ENCODE measurements around the gene CKAP4. TPM values are rescaled to one million over a fixed set of nuclear protein-coding genes. Genes with fewer than 3 reads are reported as not detected.
A peak's percentile ranks its signal among the peaks of the same experiment; 100 is the strongest.

Gene CKAP4
- total and polyA plus RNA-seq, 2 of the 13 experiments (the other 11 are each of a cell fraction or from before 2014, with no cell fraction given), result 39.2 to 70.2 TPM

DNA sequence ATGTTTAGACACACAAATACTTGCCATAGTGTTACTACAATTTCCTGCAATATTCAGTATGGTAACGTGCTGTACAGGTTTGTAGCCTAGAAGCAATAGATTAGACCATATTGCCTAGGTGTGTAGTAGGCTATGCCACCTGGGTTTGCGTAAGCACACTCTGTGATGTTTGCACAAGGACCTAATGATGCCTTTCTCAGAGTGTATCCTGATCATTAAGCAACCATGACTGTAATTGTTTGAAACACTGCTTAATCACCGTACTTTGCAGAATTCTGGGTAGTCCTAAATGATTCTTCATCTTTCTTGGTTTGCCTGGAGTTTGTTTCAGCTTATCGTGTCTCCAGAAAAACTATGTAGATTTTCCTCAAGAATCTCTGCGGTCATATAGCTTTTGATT, 43.5 kb upstream of the CKAP4 start:
- Histone ChIP-seq H2AFZ (ENCODE audit: low read length) (no peak overlapping the region), H3K36me3 (replicated peaks in 1 of 2; ENCODE audit: control insufficient read depth in 1 of 2, insufficient read depth in 2 of 2, low read length in 2 of 2) (no peaks in the 10 kb centered on the region), H3K27me3 (ENCODE audit: control insufficient read depth in 1 of 2, insufficient read depth in 2 of 2, low read length in 2 of 2) (no peaks in the 10 kb centered on the region), H3K4me3 (replicated peaks in 1 of 3; ENCODE audit: insufficient read depth in 1 of 3, low read depth in 2 of 3, low read length in 3 of 3) (no peak overlapping the region), H3K27ac (ENCODE audit: extremely low read length, insufficient read depth, low read length) (no peak overlapping the region), H4K20me1 (ENCODE audit: insufficient read depth, low read length) (no peaks in the 10 kb centered on the region), H3K4me1 (ENCODE audit: insufficient read depth, low read length) (peaks cover 58% of the 10 kb centered on the region), H3K79me2 (ENCODE audit: insufficient read depth, low read length) (no peaks in the 10 kb centered on the region), H3K9ac (ENCODE audit: insufficient read depth, low read depth, low read length) (no peak overlapping the region), H3K4me2 (ENCODE audit: low read depth, low read length) (no peak overlapping the region), H3K9me3 (ENCODE audit: low read length) (no peaks in the 10 kb centered on the region)
- WGBS (ENCODE audit: low lambda C conversion rate), result 58% methylated on average over 5 of the region's 5 CpGs
- ATAC-seq (no peak), FAIRE-seq (peak; percentile 56), DNase-seq (ENCODE audit: low spot score) (no peak)
- ChIA-PET POLR2A (interaction anchor here (1.3 kb wide), 1 partner anchor 67 kb away, joined by 4 read pairs; the partner anchor contains the start of gene POLR3B), CTCF (ENCODE audit: low intra/inter-chr PET ratio, low total read pairs) (no interaction called here)
- in situ Hi-C loops (cut with HindIII; ENCODE audit: extremely low pct_ligation_motif_present, low pct_unique_long_range_greater_than_20kb), result no loop called here
- no TSS peak for BruUV-seq (replicated peaks)
- intact Hi-C loops (cut with micrococcal nuclease; ENCODE audit: unreplicated experiment), result no loop called here
- TF ChIP-seq JUND (CRISPR knock-in tag; IDR thresholded peaks at IDR 0.05), result no peak
- TF ChIP-seq, protein P1, sequence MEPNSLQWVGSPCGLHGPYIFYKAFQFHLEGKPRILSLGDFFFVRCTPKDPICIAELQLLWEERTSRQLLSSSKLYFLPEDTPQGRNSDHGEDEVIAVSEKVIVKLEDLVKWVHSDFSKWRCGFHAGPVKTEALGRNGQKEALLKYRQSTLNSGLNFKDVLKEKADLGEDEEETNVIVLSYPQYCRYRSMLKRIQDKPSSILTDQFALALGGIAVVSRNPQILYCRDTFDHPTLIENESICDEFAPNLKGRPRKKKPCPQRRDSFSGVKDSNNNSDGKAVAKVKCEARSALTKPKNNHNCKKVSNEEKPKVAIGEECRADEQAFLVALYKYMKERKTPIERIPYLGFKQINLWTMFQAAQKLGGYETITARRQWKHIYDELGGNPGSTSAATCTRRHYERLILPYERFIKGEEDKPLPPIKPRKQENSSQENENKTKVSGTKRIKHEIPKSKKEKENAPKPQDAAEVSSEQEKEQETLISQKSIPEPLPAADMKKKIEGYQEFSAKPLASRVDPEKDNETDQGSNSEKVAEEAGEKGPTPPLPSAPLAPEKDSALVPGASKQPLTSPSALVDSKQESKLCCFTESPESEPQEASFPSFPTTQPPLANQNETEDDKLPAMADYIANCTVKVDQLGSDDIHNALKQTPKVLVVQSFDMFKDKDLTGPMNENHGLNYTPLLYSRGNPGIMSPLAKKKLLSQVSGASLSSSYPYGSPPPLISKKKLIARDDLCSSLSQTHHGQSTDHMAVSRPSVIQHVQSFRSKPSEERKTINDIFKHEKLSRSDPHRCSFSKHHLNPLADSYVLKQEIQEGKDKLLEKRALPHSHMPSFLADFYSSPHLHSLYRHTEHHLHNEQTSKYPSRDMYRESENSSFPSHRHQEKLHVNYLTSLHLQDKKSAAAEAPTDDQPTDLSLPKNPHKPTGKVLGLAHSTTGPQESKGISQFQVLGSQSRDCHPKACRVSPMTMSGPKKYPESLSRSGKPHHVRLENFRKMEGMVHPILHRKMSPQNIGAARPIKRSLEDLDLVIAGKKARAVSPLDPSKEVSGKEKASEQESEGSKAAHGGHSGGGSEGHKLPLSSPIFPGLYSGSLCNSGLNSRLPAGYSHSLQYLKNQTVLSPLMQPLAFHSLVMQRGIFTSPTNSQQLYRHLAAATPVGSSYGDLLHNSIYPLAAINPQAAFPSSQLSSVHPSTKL (CRISPR knock-in tag; IDR thresholded peaks at IDR 0.05), result 0 out of 2 replicates have a peak, but pooled peaks have one; percentile 37
- no peak for TF ChIP-seq GPBP1L1 (CRISPR knock-in tag; IDR thresholded peaks at IDR 0.05)
- no peak for TF ChIP-seq CREM (IDR thresholded peaks at IDR 0.05)
- no peak for TF ChIP-seq CREM (CRISPR knock-in tag; IDR thresholded peaks at IDR 0.05)
- TF ChIP-seq, protein P2, sequence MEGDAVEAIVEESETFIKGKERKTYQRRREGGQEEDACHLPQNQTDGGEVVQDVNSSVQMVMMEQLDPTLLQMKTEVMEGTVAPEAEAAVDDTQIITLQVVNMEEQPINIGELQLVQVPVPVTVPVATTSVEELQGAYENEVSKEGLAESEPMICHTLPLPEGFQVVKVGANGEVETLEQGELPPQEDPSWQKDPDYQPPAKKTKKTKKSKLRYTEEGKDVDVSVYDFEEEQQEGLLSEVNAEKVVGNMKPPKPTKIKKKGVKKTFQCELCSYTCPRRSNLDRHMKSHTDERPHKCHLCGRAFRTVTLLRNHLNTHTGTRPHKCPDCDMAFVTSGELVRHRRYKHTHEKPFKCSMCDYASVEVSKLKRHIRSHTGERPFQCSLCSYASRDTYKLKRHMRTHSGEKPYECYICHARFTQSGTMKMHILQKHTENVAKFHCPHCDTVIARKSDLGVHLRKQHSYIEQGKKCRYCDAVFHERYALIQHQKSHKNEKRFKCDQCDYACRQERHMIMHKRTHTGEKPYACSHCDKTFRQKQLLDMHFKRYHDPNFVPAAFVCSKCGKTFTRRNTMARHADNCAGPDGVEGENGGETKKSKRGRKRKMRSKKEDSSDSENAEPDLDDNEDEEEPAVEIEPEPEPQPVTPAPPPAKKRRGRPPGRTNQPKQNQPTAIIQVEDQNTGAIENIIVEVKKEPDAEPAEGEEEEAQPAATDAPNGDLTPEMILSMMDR (CRISPR knock-in tag; IDR thresholded peaks at IDR 0.05), result no peak
- no peak for TF ChIP-seq ZNF83 (CRISPR knock-in tag; IDR thresholded peaks at IDR 0.05; ENCODE audit: borderline replicate concordance)
- TF ChIP-seq SOX13 (IDR thresholded peaks at IDR 0.05), result no peak
- peak in 1 of 2 experiments; percentile 45; a peak in 1 of 4 replicates for TF ChIP-seq SOX13 (CRISPR knock-in tag; conservative IDR thresholded peaks at IDR 0.05 in 1 of 2, IDR thresholded peaks at IDR 0.05 in 1 of 2)
- TF ChIP-seq, protein P3, sequence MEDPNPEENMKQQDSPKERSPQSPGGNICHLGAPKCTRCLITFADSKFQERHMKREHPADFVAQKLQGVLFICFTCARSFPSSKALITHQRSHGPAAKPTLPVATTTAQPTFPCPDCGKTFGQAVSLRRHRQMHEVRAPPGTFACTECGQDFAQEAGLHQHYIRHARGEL (CRISPR knock-in tag; IDR thresholded peaks at IDR 0.05), result no peak
- no peak for TF ChIP-seq ZNF232 (CRISPR knock-in tag; IDR thresholded peaks at IDR 0.05; ENCODE audit: borderline replicate concordance)
- peak; percentile 58 for TF ChIP-seq FOXA3 (CRISPR knock-in tag; IDR thresholded peaks at IDR 0.05)
- no peak for TF ChIP-seq RNF2 (conservative IDR thresholded peaks at IDR 0.05; ENCODE audit: low read depth)
- no peak for TF ChIP-seq PRDM4 (CRISPR knock-in tag; IDR thresholded peaks at IDR 0.05; ENCODE audit: borderline replicate concordance)

Measured in HepG2 (cell line).